NCI-H2227 (cell line): ENCODE measurements around the gene DYRK1B.
"Not testable (repeated sequence)": the region's sequence is repeated elsewhere in the genome, so short reads cannot be mapped to it uniquely, and the experiment has no call there.

ENCODE experiments used
- DNase-seq: peaks from one replicate; lab custom pipeline; 2025; ENCODE audit not compliant: unreplicated experiment; lab: John Stamatoyannopoulos, UW

The DYRK1B gene

DNA sequence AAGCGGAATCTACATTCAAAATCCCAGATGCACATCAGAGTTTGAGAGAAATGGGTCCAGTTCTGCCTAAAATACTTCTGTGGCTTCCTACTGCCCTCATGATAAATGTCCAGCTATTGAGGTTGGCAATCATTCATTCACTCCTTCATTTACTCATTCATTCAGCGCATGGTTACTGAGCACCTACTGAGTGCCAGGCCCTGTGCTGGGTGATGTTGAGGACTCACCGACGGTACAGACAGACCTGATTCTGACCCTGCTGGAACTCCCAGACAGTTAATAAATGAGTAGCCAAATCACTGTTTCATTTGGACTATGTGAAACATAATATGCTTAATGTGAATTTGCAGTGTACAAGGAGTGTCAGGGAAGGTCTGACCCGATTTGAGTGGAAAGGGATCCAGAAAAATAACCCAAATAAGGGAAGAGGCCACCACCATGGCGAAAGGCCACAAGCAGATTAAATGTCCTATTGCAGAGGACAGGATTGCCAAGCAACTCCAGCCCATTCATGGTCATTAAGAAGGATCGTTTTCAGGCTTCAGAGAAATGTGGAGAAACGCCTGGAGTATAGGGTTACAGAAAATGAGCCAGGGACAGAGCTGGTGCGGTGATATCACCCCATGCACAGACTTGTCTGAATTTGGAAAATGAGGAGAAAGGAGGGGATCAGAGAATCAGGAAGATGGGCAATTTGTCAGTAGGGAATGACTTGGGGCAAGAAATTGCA, 20.5 kb downstream of the DYRK1B start:
- DNase-seq: no peak

DNA sequence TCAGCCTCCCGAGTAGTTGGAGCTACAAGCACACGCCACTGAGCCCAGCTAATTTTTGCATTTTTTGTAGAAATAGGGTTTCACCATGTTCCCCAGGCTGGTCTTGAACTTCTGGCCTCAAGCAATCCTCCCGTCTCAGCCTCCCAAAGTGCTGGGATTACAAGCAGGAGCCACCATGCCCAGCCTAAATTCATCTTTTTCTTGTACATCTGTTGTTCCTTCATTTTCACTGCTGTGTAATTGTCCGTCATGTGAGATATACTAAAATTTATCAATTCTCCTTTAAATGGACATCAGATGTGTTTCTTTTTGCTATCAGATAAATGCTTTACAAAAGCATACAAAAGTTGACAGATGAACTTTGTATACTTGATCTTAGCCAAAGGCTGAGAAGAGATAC, 22.9 kb downstream of the DYRK1B start:
- no peak for DNase-seq

DNA sequence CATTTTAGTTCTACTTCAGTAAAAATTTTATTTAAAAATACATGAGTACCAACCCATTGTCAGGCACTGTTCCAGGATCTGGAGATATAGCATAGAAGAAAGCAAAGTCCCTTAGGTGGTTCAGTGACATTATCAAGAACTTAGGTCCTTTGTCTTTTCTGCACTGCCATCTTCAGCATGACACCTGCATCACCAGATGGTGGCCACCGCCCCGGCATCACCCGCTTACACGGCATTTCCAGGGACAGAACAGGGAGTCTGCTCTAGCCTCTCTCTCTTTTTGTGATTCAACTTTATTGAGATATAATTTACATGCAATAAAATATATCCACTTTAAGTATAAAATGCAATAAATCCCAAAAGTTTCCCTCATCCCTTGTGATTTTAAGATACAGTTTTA, 23.5 kb downstream of the DYRK1B start:
- no peak for DNase-seq

DNA sequence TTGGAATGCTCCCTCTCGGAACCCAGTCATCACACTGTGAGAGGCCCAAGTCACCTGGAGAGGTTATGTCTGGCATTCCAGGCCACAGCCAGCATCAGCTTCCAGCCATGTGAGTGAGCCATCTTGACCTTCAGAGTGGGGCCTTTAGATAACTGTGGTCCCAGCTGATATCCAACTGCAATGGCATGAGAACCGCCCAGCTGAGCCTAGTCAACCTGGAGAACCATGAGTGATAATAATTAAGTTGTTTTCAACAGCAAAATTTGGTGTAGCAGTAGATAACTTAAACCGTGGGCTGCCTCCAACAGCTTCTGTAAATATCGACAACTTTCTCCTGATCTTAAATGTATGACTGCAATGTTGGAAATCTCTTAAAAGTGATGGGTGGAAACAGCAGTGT, 24.6 kb downstream of the DYRK1B start:
- DNase-seq: no peak

DNA sequence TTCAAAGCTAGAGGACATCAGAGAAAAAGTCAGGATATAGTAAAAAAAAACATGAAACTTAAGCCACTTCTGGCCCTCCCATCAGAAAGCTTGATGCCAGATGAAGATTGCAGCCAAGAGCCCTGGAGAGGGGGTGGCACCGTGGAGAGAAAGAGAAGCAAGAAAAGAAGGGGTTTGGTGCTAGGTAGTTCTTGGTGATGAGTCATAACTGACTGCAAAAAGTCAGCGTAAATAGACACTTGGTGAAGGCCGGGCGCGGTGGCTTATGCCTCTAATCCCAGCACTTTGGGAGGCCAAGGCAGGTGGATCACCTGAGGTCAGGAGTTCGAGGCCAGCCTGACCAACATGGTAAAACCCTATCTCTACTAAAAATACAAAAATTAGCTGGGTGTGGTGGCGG, 25.3 kb downstream of the DYRK1B start:
- not testable (repeated sequence) for DNase-seq

DNA sequence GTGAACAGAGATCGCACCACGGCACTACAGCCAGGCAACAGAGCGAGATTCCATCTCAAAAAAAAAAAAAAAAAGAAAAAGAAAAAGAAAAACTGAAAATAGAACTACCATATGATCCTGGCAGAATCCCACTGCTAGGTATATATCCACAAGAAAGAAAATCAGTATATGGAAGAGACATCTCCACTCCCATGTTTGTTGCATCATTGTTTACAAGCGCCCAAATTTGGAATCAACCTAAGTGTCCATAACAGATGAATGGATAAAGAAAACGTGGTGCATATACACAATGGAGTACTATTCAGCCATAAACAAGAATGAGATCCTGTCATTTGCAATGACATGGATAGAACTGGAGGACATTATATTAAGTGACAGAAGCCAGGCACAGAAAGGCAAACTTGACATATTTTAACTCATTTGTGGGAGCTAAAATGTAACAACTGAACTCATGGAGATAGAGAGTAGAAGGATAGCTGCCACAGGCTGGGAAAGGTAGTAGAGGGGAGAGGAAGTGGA, 26.1 kb downstream of the DYRK1B start:
- no peak for DNase-seq

DNA sequence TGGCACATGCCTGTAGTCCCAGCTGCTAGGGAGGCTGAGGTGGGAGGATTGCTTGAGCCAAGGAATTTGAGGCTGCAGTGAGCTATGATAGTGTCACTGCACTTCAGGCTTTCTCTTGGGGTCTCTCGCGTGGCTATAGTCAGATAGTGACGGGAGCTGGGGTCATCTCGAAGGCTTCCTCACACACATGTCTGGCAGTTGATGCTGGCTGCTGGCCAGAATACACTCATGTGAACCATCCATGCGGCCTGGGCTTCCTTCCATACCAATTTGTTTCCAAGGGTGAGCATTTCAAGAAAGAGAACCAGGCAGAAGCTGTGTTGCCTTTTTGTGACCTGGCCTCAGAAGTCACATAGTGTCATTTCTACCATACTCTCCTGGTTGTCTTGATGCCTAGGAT, 28.9 kb downstream of the DYRK1B start:
- no peak for DNase-seq

DNA sequence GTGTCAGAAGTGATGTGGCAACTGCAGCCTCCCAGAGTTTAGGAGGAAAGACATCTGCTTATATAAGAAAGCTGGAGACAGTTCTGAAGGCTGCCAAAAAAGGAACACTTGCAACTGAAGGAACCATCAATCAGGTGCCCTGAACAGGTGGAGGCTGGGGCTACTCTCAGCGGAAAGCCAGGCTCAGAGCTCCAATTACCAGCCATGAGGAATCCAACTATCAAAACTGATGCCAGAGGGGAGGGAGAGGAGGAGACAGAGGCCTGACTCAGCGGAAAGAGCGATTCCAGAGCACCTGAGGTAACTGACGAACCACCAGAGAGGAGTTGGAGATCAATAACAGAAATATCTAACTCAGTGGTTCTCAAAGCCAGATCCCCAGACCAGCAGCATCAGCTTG, 31.0 kb downstream of the DYRK1B start:
- peak; percentile 52 for DNase-seq

DNA sequence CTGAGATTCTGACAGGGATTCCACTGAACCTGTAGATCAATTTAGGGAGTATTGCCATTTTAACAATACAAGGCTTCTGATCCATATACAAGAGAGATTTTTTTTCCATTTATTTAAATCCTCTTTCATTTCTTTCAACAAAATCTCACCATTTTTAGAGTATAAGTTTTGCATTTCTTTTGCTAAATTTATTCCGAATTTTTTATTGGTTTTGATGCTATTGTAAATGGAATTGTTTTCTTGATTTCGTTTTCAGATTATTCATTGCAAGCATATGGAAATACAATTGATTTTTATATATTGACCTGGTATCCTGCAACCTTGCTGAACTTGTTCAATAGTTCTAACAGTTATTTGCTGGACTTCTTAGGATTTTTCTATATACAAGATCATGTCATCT, 36.9 kb downstream of the DYRK1B start:
- no peak for DNase-seq

DNA sequence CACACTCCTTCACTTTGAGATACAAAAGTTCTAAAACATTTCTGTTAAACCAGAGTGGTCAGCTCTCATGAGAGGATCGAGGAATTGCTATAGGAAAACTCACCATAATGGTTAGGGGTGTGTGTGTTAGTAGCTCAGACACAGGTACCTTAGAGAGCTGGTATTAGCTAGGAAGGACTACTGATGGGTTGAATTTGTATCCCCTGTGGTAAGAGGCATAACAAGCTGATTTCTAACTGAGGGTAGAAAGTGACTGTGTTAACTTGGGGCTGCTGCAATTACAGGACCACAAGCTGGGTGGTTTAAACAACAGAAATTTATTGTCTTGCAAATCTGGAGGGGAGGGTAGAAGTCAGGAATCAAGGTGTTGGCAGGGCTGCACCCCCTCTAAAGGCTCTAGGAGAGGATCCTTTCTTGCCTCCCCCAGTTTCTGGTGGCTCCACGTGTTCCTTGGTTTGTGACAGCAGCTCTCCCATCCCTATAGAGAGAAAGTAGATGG, 37.9 kb downstream of the DYRK1B start:
- DNase-seq: no peak

DNA sequence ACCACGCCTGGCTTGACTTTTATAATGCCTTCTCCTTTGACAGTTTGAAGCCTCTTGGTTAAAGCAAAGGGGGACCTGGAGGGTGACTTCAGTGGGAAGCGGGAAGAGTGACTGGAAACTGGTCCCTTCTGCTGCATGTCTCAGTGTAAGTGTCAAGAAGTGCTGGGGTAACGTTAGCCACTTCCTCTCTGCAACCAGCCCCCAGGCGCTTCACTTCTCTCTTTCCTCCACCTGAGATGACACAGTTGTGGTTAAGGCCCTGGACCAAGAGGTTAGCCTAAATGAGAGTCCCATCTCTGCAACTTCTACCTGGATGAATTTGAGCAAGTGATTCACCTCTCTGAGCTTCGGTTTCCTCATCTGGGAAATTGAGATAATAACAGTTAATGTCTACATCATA, 39.0 kb downstream of the DYRK1B start:
- DNase-seq: no peak

DNA sequence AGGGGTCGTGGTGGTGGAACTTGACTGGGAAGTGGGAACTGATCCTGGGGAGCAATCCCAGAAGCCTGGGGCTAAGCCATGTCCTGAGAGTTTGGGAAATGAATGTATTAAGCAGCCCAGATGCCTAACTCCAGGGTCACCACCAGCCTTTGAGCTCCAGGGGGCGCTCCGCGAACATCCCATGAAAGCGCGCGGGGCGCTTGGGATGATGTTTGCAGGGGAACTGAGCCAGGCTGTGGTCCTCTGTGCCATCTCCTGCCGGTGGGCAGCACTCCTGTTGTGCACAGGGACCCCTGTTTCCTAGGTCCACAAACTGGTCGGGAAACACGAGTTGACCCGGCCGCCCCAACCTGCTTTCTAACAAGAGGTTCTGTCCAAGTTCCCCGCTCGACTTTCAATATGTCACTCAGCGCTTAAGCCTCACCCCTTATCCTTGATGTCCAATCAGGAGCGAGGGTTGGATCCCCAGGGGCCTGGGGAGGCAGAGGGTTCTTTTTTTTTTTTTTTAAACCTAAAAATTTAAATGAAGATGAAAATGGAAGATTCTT, 40.9 kb downstream of the DYRK1B start:
- DNase-seq: peak; percentile 95

DNA sequence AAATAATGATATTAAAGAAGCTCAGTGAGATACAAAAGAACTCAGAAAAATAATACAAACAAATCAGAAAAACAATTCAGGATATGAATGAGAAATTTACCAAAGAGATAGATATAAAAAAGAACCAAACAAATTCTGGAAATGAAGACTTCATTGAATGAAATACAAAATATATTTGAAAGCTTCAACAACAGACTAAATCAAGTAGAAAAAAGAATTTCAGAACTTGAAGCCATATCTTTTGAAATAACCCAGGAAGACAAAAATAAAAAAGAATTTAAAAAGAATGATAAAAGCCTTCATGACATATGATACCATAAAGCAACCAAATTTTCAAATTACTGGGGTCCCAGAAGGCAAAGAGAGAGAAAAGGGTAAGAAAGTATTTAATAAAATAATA, 45.7 kb downstream of the DYRK1B start:
- peak; percentile 30 for DNase-seq

DNA sequence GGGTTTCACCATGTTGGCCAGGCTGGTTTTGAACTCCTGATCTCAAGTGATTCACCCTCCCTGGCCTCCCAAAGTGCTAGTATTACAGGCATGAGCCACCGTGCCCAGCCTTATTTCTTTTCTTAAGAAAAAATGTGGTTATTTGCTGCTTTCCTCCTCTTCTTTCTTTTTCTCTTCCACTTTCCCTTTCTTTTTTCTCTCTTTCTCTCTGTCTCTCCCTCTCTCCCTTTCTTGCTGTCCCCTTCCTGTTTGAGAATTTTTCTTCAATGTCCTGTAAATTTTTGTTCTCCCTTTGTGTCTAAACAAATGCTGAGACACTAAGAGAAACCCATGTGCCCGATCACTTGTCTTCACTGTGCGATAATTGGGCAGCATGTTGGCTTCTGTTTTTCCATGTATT, 53.1 kb downstream of the DYRK1B start:
- no peak for DNase-seq

DNA sequence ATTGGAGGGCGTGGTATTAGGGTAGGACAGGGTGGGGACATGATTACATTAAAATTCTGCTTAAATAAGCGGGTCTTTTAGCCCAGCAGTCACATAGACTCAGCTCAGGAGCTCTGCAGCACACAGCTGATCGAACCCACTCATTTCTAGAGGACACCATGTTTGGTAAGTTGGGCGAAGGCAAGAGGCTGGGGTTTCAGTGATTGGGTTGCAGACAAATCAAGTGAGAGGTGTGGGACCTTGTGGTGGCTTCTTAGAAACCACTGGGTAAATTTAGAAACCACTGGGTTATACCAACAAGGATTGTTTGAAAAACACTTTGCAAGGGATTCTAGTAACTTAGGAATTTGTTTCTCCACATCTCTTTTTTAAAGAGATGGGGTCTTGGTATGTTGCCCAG, 55.2 kb downstream of the DYRK1B start, which contains the start of gene LEUTX:
LEUTX (plus strand) TSS at position 92 of the 400 bp plus-strand sequence; CDS start at position 159, 67 bp downstream.
- DNase-seq: no peak
